Brain microvascular endothelial cell (primary cell): Measurements from ENCODE around the gene PLCG2.

Source experiments
- DNase-seq: peaks from one replicate; pipeline ENCODE4 v3.0.0-alpha.2; 2020
- H3K27ac ChIP-seq: fragments of 250-450 bp; sonication (Bioruptor Pico); 2 replicates; pipeline ENCODE4 v1.5.1; 2020; ENCODE audit warnings: mild to moderate bottlenecking, moderate library complexity
- H3K27me3 ChIP-seq: fragments of 250-450 bp; sonication (Bioruptor Pico); replicated peaks from 2 replicates; pipeline ENCODE4 v1.5.1; 2020; ENCODE audit warnings: mild to moderate bottlenecking
- H3K36me3 ChIP-seq: fragments of 250-450 bp; sonication (Bioruptor Pico); replicated peaks from 2 replicates; pipeline ENCODE4 v1.5.1; 2020; ENCODE audit warnings: mild to moderate bottlenecking
- H3K4me3 ChIP-seq: 2 replicates; pipeline ENCODE4 v1.5.1; 2011; ENCODE audit warnings: low read depth, mild to moderate bottlenecking, control low read depth, low read length, moderate library complexity
- CTCF ChIP-seq: IDR thresholded peaks from 2 replicates; pipeline ENCODE4 v1.5.1; 2011; ENCODE audit warnings: low read depth, mild to moderate bottlenecking, moderate library complexity, low read length, control low read depth, inconsistent platforms; ENCODE audit errors: missing control alignments
- in situ Hi-C: cut with HindIII; loops from 2 replicates; pipeline ENCODE4 v1.10.0; 2017; ENCODE audit warnings: low sequenced_read_pairs, low pct_ligation_motif_present

The PLCG2 gene

GRCh38 chr16:81940781-81941560 lies 161.9 kb downstream of the PLCG2 start:
- no peak overlapping the region for H3K27ac ChIP-seq
- no peaks in the 10 kb centered on the region for H3K27me3 ChIP-seq
- TF ChIP-seq CTCF: peak; percentile 27
- peak; percentile 28 for DNase-seq
- in situ Hi-C loops: no loop called here
- no peak overlapping the region for H3K4me3 ChIP-seq
- no peaks in the 10 kb centered on the region for H3K36me3 ChIP-seq

GRCh38 chr16:81942007-81942601 lies 163.0 kb downstream of the PLCG2 start:
- in situ Hi-C loops: no loop called here
- H3K27me3 ChIP-seq: no peaks in the 10 kb centered on the region
- no peak overlapping the region for H3K27ac ChIP-seq
- no peaks in the 10 kb centered on the region for H3K36me3 ChIP-seq
- TF ChIP-seq CTCF: no peak
- no peak overlapping the region for H3K4me3 ChIP-seq
- DNase-seq: no peak

GRCh38 chr16:81945665-81946064 lies 166.6 kb downstream of the PLCG2 start:
- no peaks in the 10 kb centered on the region for H3K27me3 ChIP-seq
- TF ChIP-seq CTCF: no peak
- no peak overlapping the region for H3K4me3 ChIP-seq
- in situ Hi-C loops: no loop called here
- peak; percentile 13 for DNase-seq
- H3K27ac ChIP-seq: no peak overlapping the region
- no peaks in the 10 kb centered on the region for H3K36me3 ChIP-seq

- H3K27me3 ChIP-seq: no peaks in the 10 kb centered on the region
- no peak overlapping the region for H3K4me3 ChIP-seq
- TF ChIP-seq CTCF: no peak
- H3K27ac ChIP-seq: no peak overlapping the region
- in situ Hi-C loops: no loop called here
- DNase-seq: peak; percentile 43
- H3K36me3 ChIP-seq: no peaks in the 10 kb centered on the region
These were observed 167.1 kb downstream of the PLCG2 start for GRCh38 chr16:81946206-81946605.

- in situ Hi-C loops: loop anchor here (25.0 kb wide), 1 partner anchor 286 kb away; no protein-coding TSS in a partner anchor
- Histone ChIP-seq H3K27me3 (no peaks in the 10 kb centered on the region), H3K4me3 (no peak overlapping the region), H3K36me3 (no peaks in the 10 kb centered on the region), H3K27ac (no peak overlapping the region)
- no peak for DNase-seq
- no peak for TF ChIP-seq CTCF
These were observed 172.5 kb downstream of the PLCG2 start for GRCh38 chr16:81951564-81951963.
